ENCODE results near the gene LY6G5C. TPM values are rescaled to one million over a fixed set of nuclear protein-coding genes. Genes with fewer than 3 reads are reported as not detected.

Gene LY6G5C
- total and polyA plus RNA-seq, 2 donors (not counting 3 experiments of a cell fraction or from before 2014, with no cell fraction given) = 8.2 to 11.4 TPM

DNA sequence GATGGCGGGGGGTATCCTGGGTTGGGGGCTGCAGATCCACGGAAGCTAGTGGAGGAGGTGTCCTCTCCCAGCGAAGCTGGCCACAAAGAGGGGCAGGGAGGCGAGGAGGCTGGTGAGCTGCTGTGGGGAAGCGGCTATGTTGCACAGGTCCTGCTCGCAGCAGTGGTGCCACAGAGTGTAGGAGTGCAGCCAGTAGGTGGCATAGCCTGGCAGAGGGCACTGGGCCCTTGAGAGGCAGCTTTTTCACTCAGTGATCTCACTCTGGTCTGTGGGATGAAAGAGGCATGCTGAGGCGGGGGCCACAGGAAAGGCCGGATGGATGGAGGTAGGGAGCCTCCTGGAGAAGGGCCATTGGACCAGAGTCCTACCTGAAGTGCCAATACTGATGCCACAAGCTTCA, 31.4 kb upstream of the LY6G5C start:
- intact Hi-C loops (cut with micrococcal nuclease) (no loop called here), dilution Hi-C loops (cut with MboI; ENCODE audit: extremely low pct_ligation_motif_present, low sequenced_read_pairs) (no loop called here)
- no peaks in the 10 kb centered on the region for H3K27me3 ChIP-seq (ENCODE audit: control insufficient read depth in 2 of 2, insufficient read depth in 2 of 2, low read length in 2 of 2)
- no TSS peak for BruUV-seq (replicated peaks)
- ChIA-PET POLR2A (interaction anchor here (1.2 to 1.3 kb wide), 2 partner anchors 25 to 115 kb away, joined by 3 read pairs; partner anchors contain the start of genes CLIC1 and HSPA1B), CTCF (interaction anchor here (0.9 to 2.3 kb wide), 4 partner anchors 10 to 57 kb away, joined by 4 to 14 read pairs (median 6); partner anchors contain the start of gene ABHD16A)
- no peaks in the 10 kb centered on the region for H3K9me1 ChIP-seq (replicated peaks; ENCODE audit: control insufficient read depth, extremely low read depth, insufficient read depth, low read length)
- no peaks in the 10 kb centered on the region for H3K79me2 ChIP-seq (ENCODE audit: control insufficient read depth, insufficient read depth, low read length)
- FAIRE-seq (no peak), DNase-seq (ENCODE audit: low read depth, low spot score) (no peak)
- TF ChIP-seq POLR2A (IDR thresholded peaks at IDR 0.05; ENCODE audit: low read depth, low read length) = no peak
- TF ChIP-seq, protein P1, sequence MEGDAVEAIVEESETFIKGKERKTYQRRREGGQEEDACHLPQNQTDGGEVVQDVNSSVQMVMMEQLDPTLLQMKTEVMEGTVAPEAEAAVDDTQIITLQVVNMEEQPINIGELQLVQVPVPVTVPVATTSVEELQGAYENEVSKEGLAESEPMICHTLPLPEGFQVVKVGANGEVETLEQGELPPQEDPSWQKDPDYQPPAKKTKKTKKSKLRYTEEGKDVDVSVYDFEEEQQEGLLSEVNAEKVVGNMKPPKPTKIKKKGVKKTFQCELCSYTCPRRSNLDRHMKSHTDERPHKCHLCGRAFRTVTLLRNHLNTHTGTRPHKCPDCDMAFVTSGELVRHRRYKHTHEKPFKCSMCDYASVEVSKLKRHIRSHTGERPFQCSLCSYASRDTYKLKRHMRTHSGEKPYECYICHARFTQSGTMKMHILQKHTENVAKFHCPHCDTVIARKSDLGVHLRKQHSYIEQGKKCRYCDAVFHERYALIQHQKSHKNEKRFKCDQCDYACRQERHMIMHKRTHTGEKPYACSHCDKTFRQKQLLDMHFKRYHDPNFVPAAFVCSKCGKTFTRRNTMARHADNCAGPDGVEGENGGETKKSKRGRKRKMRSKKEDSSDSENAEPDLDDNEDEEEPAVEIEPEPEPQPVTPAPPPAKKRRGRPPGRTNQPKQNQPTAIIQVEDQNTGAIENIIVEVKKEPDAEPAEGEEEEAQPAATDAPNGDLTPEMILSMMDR (IDR thresholded peaks at IDR 0.05; ENCODE audit: extremely low read depth in 1 of 2, insufficient read depth in 1 of 2, low read depth in 1 of 2, low read length in 2 of 2) = peak in 1 of 2 donors; percentile 35
- TF ChIP-seq, protein P2, sequence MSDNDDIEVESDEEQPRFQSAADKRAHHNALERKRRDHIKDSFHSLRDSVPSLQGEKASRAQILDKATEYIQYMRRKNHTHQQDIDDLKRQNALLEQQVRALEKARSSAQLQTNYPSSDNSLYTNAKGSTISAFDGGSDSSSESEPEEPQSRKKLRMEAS (IDR thresholded peaks at IDR 0.05; ENCODE audit: insufficient read depth, insufficient read length) = no peak
- no peak for TF ChIP-seq GATA2 (IDR thresholded peaks at IDR 0.05; ENCODE audit: insufficient read depth, insufficient read length, low read depth, low read length)
- no peak for TF ChIP-seq POLR2AphosphoS5 (IDR thresholded peaks at IDR 0.05; ENCODE audit: insufficient read depth, low read depth, low read length)
- no peak for TF ChIP-seq MYC (IDR thresholded peaks at IDR 0.05; ENCODE audit: low read depth, low read length)
- TF ChIP-seq FOS (IDR thresholded peaks at IDR 0.05; ENCODE audit: borderline replicate concordance, insufficient read depth, low read length) = no peak
- no peaks in the 10 kb centered on the region for H4K20me1 ChIP-seq (replicated peaks; ENCODE audit: control insufficient read depth, extremely low read depth, insufficient read depth, low read length)
- H2AFZ ChIP-seq (ENCODE audit: low read depth, low read length) = no peak overlapping the region
- H3K4me1 ChIP-seq (ENCODE audit: control insufficient read depth, extremely low read depth, insufficient read depth, low read length) = peaks cover 8% of the 10 kb centered on the region
- H3K4me3 ChIP-seq (replicated peaks in 1 of 3; ENCODE audit: insufficient read depth in 1 of 3, low read depth in 1 of 3, low read length in 3 of 3) = no peak overlapping the region
- no peaks in the 10 kb centered on the region for H3K36me3 ChIP-seq (ENCODE audit: control insufficient read depth in 2 of 2, extremely low read depth in 1 of 2, insufficient read depth in 2 of 2, low read length in 2 of 2)
- H3K4me2 ChIP-seq (ENCODE audit: insufficient read depth, low read length) = no peak overlapping the region
- H3K27ac ChIP-seq (ENCODE audit: insufficient read depth, low read depth, low read length) = no peak overlapping the region
- no peak overlapping the region for H3K9ac ChIP-seq (replicated peaks; ENCODE audit: extremely low read depth, insufficient read depth, low read length)
- no peaks in the 10 kb centered on the region for H3K9me3 ChIP-seq (replicated peaks; ENCODE audit: control insufficient read depth, insufficient read depth, low read length)

Measured in endothelial cell of umbilical vein (primary cell).